HUES6 (cell line): ENCODE measurements around the gene ATXN1.
"Not testable (repeated sequence)": the region's sequence is repeated elsewhere in the genome, so short reads cannot be mapped to it uniquely, and the experiment has no call there.

ENCODE experiments used
- H3K27ac ChIP-seq: 2 replicates; pipeline ENCODE4 v1.7.0; 2013; ENCODE audit warnings: low read depth, mild to moderate bottlenecking, low read length, inconsistent platforms
- H3K27me3 ChIP-seq: 2 replicates; pipeline ENCODE4 v1.6.1; 2013; ENCODE audit warnings: low read length; ENCODE audit not compliant: control insufficient read depth, insufficient read depth
- H3K36me3 ChIP-seq: 2 replicates; pipeline ENCODE4 v1.6.1; 2013; ENCODE audit warnings: low read length; ENCODE audit not compliant: control insufficient read depth, insufficient read depth
- H3K4me1 ChIP-seq: 2 replicates; pipeline ENCODE4 v1.6.1; 2013; ENCODE audit warnings: low read length; ENCODE audit not compliant: control insufficient read depth, insufficient read depth
- H3K4me3 ChIP-seq: 2 replicates; pipeline ENCODE4 v1.5.1; 2013; ENCODE audit warnings: low read depth, low read length
- H3K9ac ChIP-seq: one replicate; pipeline ENCODE4 v1.6.1; 2013; ENCODE audit warnings: mild to moderate bottlenecking, low read length
- H3K9me3 ChIP-seq: 2 replicates; pipeline ENCODE4 v1.6.1; 2013; ENCODE audit warnings: low read depth, low read length; ENCODE audit not compliant: control insufficient read depth, insufficient read depth

The ATXN1 gene

DNA sequence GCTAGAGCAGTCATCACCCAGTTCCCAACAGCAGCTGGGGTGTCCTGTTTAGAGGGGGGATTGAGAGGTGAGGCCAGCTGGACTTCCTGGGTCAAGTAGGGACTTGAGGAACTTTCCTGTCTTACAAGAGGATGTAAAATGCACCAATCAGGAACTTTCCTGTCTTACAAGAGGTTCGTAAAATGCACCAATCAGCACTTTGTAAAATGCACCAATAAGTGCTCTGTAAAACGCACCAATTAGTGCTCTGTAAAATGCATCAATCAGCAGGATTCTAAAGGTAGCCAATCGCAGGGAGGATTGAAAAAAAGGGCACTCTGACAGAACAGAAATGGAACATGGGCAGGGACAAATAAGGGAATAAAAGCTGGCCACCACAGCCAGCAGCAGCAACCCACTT lies 297.2 kb downstream of the ATXN1 start:
- H3K9me3 ChIP-seq, result peaks cover 3% of the 10 kb centered on the region; the same call in 1 of the 2 replicates
- H3K36me3 ChIP-seq, result no peaks in the 10 kb centered on the region
- H3K27ac ChIP-seq, result no peak overlapping the region
- H3K9ac ChIP-seq, result no peak overlapping the region
- H3K27me3 ChIP-seq, result no peaks in the 10 kb centered on the region
- H3K4me1 ChIP-seq, result peaks cover 9% of the 10 kb centered on the region; the same call in 1 of the 2 replicates
- no peak overlapping the region for H3K4me3 ChIP-seq

DNA sequence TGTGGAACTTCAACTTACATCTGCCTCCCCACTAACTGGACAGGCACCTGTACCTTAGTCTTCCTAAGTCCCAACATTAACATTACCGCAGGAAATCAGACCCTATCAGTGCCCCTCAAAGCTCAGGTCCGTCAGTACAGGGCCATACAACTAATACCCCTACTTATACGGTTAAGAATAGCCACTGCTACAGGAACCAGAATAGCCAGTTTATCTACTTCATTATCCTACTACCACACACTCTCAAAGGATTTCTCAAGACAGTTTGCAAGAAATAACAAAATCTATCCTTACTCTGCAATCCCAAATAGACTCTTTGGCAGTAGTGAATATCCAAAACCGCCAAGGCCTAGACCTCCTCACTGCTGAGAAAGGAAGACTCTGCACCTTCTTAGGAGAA lies 298.0 kb downstream of the ATXN1 start:
- not testable (repeated sequence) for H3K36me3 ChIP-seq, H3K4me3 ChIP-seq

DNA sequence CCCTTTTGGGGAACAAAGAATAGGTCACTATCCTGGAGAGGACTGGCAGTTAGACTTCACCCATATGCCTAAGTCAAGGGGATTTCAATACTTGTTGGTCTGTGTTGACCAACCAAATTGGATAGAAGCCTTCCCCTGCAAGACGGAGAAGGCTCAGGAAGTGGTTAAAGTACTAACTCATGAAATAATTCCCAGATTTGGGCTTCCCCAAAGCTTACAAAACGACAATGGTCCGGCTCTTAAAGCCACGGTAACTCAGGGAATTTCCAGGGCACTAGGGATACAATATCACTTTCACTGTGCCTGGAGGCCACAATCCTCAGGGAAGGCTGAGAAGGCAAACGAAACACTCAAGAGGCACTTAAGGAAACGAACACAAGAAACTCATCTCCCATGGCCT lies 299.8 kb downstream of the ATXN1 start:
- peaks cover 3% of the 10 kb centered on the region; the same call in 1 of the 2 replicates for H3K9me3 ChIP-seq

More for the DNA sequence above, 298.0 kb downstream of the ATXN1 start:
- not testable (repeated sequence) for H3K27ac ChIP-seq, H3K27me3 ChIP-seq, H3K9ac ChIP-seq, H3K4me1 ChIP-seq, H3K9me3 ChIP-seq

DNA sequence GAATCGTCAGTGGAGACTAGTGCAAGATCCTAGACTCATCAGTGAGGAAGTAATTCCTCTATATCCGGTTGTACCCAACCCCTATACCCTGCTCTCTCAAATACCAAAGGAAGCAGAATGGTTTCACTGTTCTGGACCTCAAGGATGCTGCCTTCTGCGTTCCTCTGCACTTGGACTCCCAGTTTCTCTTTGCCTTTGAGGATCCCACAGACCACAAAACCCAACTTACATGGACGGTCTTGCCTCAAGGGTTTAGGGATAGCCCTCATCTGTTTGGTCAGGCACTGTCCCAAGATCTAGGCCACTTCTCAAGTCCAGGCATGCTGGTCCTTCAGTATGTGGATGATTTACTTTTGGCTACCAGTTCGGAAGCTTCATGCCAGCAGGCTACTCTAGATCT lies 301.8 kb downstream of the ATXN1 start:
- H3K9ac ChIP-seq, H3K27ac ChIP-seq, H3K4me1 ChIP-seq, H3K27me3 ChIP-seq, H3K4me3 ChIP-seq, H3K36me3 ChIP-seq, H3K9me3 ChIP-seq: not testable (repeated sequence)

More for the DNA sequence above, 299.8 kb downstream of the ATXN1 start:
- H3K36me3 ChIP-seq, result no peaks in the 10 kb centered on the region
- no peak overlapping the region for H3K9ac ChIP-seq
- no peak overlapping the region for H3K27ac ChIP-seq
- H3K4me1 ChIP-seq, result peaks cover 10% of the 10 kb centered on the region
- no peak overlapping the region for H3K4me3 ChIP-seq
- no peaks in the 10 kb centered on the region for H3K27me3 ChIP-seq

DNA sequence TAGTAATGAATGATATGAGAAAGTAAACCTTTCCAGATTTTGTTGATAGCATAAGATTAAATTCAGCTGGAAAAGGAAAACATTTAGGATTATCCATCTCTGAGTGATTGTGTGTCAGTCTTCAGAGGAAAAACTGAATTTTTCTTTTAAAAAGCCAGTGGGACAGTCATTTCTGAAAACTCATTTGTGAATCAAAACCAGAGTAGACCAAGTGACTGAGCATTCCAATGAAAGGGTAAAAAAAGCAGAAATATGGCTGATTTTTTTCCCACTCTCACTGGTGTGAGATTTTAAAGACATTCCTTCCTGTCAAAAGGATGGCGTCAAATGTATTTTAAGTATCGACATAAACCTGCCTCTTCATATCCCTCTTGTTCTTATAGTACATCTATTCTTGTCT lies 308.9 kb downstream of the ATXN1 start:
- no peaks in the 10 kb centered on the region for H3K9me3 ChIP-seq
- H3K4me3 ChIP-seq, result no peak overlapping the region
- H3K36me3 ChIP-seq, result no peaks in the 10 kb centered on the region
- H3K27me3 ChIP-seq, result no peaks in the 10 kb centered on the region
- H3K27ac ChIP-seq, result no peak overlapping the region
- 0 out of 2 replicates have a peak, but pooled peaks cover under 1% of the 10 kb centered on the region for H3K4me1 ChIP-seq
- H3K9ac ChIP-seq, result no peak overlapping the region

DNA sequence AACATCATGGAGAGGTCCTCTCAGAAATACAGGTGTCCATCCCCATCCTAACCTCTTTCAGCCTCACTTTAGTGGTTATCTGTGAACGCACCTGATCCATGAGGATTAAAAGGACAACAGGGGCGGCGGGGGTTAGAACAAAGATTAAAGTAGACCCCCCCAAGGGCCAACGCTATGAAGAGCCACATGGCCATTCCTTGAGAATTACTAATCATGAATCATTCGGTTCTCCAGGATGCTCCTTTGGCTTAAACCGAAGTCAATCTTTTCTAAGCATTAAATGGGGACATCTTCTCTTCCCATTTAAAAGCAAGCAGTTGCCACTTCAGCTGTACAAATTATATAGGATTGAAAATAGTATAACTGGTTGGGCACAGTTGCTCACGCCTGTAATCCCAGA lies 310.4 kb downstream of the ATXN1 start:
- no peaks in the 10 kb centered on the region for H3K36me3 ChIP-seq
- no peaks in the 10 kb centered on the region for H3K27me3 ChIP-seq
- H3K9me3 ChIP-seq, result no peaks in the 10 kb centered on the region
- no peak overlapping the region for H3K4me3 ChIP-seq
- no peak overlapping the region for H3K9ac ChIP-seq
- H3K4me1 ChIP-seq, result no peaks in the 10 kb centered on the region
- no peak overlapping the region for H3K27ac ChIP-seq

DNA sequence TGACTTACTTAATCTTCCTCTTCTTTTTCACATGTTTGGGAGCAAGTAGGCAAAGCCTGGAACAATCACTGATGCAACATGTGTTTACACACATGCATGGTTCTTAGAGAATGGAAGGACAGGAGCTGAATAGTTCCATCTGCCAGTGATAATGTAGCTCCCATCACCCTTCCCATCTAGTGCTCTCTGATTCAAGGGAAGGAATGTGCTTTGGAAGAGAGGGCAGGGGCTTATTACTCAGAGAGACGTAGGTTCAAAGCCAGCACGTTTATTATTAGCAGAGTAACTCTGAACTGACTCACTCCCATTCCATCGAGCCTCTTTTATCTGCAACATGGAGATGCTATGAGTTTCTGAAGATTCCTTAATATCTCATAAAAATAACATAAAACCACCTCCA lies 311.0 kb downstream of the ATXN1 start:
- Histone ChIP-seq H3K4me1 (no peaks in the 10 kb centered on the region), H3K36me3 (no peaks in the 10 kb centered on the region), H3K4me3 (no peak overlapping the region), H3K27me3 (no peaks in the 10 kb centered on the region), H3K9me3 (no peaks in the 10 kb centered on the region), H3K27ac (no peak overlapping the region), H3K9ac (no peak overlapping the region)

DNA sequence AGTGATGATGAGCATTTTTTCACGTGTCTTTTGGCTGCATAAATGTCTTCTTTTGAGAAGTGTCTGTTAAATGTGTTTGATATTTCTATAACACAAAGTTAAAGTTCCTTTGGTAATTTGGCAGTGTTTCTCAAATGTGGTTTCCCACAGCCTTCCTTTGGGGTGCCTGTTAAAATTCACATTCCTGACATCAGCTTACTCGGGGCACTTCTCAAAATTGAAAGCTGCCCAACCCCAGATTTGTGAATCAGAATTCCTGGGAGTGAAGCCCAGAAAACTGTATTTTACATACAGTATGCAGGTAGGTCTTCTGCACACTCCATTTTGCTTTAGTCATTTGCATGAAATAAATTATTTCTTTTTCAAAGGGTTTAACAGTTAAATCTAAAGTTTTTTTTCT lies 315.0 kb downstream of the ATXN1 start:
- Histone ChIP-seq H3K36me3 (no peaks in the 10 kb centered on the region), H3K9ac (no peak overlapping the region), H3K4me1 (no peaks in the 10 kb centered on the region), H3K9me3 (no peaks in the 10 kb centered on the region), H3K4me3 (no peak overlapping the region), H3K27ac (no peak overlapping the region), H3K27me3 (no peaks in the 10 kb centered on the region)

DNA sequence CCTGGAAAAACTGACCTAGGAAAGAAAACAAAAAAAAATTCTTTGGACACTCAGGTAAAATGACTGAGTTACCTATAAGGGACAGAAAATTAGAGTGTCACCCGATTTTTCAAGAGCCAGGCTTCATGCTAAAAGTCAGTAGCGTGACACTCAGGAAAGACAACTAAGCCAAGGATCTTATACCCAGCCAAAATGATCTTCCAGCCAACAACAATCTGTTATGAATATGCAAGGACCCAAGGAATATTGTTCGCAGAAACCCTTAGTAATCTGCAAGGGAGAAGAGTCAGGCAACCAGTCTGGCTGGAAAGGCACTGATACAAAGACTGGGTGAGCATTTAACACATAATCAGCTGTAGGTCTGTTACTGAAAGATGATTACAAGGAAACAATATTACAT lies 319.2 kb downstream of the ATXN1 start:
- Histone ChIP-seq H3K9ac (no peak overlapping the region), H3K27ac (no peak overlapping the region)

DNA sequence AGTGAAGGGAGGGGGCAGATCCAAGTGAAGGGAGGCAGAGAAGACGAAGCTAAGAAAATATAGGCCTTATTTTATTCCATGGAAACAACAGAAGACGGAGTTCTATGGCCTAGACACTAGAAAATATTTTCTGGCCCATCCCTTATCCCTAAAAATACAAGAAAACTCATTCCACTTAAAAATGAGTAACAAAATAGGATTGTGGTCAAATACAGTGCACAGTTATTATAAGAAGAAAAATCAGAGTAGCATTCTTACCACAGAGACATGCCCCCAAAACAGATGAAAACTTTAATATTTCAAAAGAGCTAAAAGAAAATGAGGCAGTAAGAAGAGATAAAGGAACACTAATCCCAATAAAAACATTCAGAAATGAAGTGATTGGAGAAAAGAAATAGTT lies 320.0 kb downstream of the ATXN1 start:
- Histone ChIP-seq H3K9me3 (no peaks in the 10 kb centered on the region), H3K9ac (no peak overlapping the region), H3K4me1 (peaks cover 4% of the 10 kb centered on the region; the same call in 1 of the 2 replicates), H3K27me3 (no peaks in the 10 kb centered on the region), H3K36me3 (no peaks in the 10 kb centered on the region), H3K4me3 (no peak overlapping the region), H3K27ac (no peak overlapping the region)

More for the DNA sequence above, 319.2 kb downstream of the ATXN1 start:
- H3K4me1 ChIP-seq, result peaks cover 4% of the 10 kb centered on the region; the same call in 1 of the 2 replicates
- no peaks in the 10 kb centered on the region for H3K9me3 ChIP-seq
- H3K4me3 ChIP-seq, result no peak overlapping the region
- H3K36me3 ChIP-seq, result no peaks in the 10 kb centered on the region
- H3K27me3 ChIP-seq, result no peaks in the 10 kb centered on the region

DNA sequence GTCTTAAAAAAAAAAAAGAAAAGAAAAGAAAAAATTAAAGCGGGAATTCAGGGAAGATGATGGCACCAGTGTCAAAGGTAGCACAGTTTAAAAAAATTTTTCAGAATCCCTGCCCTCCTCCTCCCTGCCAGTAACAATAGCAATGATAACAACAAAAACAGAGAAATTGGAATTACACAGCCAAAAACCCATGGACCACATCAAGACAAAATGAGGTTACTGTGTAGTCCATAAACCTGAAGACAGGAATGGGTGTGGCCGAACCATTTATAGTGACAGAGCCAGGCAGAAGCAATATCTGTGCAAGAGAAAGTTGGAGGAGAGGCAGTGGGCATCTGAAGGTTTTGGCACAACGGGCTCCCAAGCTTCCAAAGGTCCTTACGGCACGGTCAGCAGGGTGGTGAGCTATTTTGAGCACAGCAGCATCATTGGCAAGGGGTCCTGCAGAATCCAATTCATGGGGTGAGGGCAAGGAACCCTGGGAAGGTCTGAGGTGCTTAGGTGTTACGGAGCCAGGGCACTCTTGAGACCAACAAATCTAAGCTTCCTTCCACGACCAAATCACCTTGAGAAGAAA lies 320.5 kb downstream of the ATXN1 start:
- H3K36me3 ChIP-seq, result no peaks in the 10 kb centered on the region
- H3K9me3 ChIP-seq, result no peaks in the 10 kb centered on the region
- H3K4me1 ChIP-seq, result peaks cover 4% of the 10 kb centered on the region; the same call in 1 of the 2 replicates
- no peak overlapping the region for H3K9ac ChIP-seq
- no peak overlapping the region for H3K27ac ChIP-seq
- H3K27me3 ChIP-seq, result no peaks in the 10 kb centered on the region
- no peak overlapping the region for H3K4me3 ChIP-seq
